ENCODE measurements around the gene PCDH17.

DNA sequence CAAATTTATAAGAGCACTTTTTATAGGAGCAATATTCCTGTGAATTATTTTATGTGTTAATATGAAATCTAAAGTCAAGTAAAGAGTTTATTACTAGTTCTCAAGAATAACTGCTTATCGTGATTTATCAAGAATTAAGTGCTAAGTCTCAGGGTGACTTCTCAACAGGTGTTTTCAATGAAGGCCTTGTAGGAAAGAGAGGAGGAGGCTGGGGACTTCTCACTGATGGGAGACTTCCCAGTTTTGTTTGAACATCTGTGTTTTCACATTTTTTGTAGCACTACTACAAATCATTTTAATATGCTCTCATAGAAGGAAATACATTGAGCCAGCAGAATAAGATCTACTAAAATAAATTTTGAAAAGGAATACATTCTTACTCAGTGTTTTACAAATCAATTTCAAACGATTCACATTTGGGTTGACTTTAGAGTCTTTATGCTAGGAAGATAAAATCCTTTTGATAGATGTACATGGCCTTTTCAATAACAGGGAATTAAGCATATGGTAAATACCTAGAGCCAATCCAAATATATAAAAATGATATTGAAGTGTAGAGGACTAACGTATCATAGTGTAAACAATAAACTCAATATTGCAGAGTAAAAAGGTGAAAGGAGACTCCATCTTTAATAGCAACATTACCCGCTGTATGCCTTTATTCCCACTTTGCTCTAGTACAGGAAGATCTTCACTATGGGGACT, 6.8 kb downstream of the PCDH17 start:
- TF ChIP-seq, protein P1, sequence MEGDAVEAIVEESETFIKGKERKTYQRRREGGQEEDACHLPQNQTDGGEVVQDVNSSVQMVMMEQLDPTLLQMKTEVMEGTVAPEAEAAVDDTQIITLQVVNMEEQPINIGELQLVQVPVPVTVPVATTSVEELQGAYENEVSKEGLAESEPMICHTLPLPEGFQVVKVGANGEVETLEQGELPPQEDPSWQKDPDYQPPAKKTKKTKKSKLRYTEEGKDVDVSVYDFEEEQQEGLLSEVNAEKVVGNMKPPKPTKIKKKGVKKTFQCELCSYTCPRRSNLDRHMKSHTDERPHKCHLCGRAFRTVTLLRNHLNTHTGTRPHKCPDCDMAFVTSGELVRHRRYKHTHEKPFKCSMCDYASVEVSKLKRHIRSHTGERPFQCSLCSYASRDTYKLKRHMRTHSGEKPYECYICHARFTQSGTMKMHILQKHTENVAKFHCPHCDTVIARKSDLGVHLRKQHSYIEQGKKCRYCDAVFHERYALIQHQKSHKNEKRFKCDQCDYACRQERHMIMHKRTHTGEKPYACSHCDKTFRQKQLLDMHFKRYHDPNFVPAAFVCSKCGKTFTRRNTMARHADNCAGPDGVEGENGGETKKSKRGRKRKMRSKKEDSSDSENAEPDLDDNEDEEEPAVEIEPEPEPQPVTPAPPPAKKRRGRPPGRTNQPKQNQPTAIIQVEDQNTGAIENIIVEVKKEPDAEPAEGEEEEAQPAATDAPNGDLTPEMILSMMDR (IDR thresholded peaks at IDR 0.05 in 8 of 11, conservative IDR thresholded peaks at IDR 0.05 in 3 of 11), result no peak
- no peak for TF ChIP-seq POLR2A (IDR thresholded peaks at IDR 0.05)

Measured in spleen (tissue), 7 donors.